Measurements from ENCODE around the gene RHOXF1. TPM values are rescaled to one million over a fixed set of nuclear protein-coding genes. Genes with fewer than 3 reads are reported as not detected.

Gene RHOXF1
- total and polyA plus RNA-seq, 2 experiments from 2014 or later, result 0.31 TPM; not detected in 1

DNA sequence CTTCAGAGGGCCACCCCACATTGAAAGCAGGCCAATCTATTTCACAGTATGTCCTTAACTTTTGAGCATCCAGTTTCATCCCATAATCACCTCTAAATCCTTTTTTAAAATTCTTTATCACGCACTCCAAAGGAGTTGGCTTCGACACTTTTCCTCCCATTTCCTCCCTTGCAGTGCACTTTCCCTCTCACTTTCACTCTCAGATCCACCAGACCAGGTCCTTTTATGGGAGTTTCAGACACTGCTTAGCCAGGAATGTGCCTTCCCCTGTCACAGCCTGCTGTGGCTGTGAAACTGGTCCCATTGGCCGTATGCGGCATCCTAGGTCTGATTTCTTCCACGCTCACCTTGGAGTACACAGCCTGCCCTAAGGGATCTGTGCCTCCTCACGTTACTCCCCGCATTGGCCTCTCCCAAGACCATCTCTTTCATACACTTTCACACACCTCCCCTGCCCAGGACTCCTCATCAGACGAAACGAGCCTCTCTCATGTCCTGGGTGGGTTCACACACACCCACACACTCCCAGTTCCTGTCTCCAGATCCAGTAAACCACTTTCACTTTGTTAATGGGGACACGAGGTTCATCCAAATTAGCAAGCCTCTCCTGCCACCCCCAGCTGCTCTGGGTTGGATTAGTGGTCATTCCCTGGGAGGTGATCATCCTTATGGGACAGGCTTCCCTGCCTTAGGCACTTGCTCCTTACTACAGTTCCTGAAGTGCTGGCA, 28.3 kb downstream of the RHOXF1 start:
- no peaks in the 10 kb centered on the region for H3K9me3 Mint-ChIP-seq
- no peak for ATAC-seq
- H3K4me3 Mint-ChIP-seq, result no peak overlapping the region
- no peak for DNase-seq (ENCODE audit: low spot score)
- Histone ChIP-seq H3K27me3 (ENCODE audit: insufficient read depth) (no peaks in the 10 kb centered on the region), H3K36me3 (ENCODE audit: insufficient read depth) (no peaks in the 10 kb centered on the region), H3K4me1 (ENCODE audit: insufficient read depth) (peaks cover 8% of the 10 kb centered on the region; the same call in 1 of the 2 replicates), H3K4me2 (no peak overlapping the region), H3K79me2 (replicated peaks; ENCODE audit: insufficient read depth) (no peaks in the 10 kb centered on the region), H4K20me1 (replicated peaks; ENCODE audit: insufficient read depth) (no peaks in the 10 kb centered on the region), H3K4me3 (no peak overlapping the region), H3K9me2 (ENCODE audit: insufficient read depth) (no peaks in the 10 kb centered on the region), H2AFZ (no peak overlapping the region), H3F3A (replicated peaks; ENCODE audit: low read depth) (no peaks in the 10 kb centered on the region), H3K27ac (ENCODE audit: low read depth) (no peak overlapping the region)
- H3K36me3 Mint-ChIP-seq (ENCODE audit: low read depth), result no peaks in the 10 kb centered on the region
- no peaks in the 10 kb centered on the region for H3K27me3 Mint-ChIP-seq (ENCODE audit: insufficient read depth, low read depth, poor library complexity)
- TF ChIP-seq ZNF114 (CRISPR knock-in tag; IDR thresholded peaks at IDR 0.05), result no peak
- TF ChIP-seq POLR2AphosphoS5 (IDR thresholded peaks at IDR 0.05; ENCODE audit: low read depth), result no peak
- no peak for TF ChIP-seq NANOG (IDR thresholded peaks at IDR 0.05; ENCODE audit: borderline replicate concordance)
- TF ChIP-seq, protein P1, sequence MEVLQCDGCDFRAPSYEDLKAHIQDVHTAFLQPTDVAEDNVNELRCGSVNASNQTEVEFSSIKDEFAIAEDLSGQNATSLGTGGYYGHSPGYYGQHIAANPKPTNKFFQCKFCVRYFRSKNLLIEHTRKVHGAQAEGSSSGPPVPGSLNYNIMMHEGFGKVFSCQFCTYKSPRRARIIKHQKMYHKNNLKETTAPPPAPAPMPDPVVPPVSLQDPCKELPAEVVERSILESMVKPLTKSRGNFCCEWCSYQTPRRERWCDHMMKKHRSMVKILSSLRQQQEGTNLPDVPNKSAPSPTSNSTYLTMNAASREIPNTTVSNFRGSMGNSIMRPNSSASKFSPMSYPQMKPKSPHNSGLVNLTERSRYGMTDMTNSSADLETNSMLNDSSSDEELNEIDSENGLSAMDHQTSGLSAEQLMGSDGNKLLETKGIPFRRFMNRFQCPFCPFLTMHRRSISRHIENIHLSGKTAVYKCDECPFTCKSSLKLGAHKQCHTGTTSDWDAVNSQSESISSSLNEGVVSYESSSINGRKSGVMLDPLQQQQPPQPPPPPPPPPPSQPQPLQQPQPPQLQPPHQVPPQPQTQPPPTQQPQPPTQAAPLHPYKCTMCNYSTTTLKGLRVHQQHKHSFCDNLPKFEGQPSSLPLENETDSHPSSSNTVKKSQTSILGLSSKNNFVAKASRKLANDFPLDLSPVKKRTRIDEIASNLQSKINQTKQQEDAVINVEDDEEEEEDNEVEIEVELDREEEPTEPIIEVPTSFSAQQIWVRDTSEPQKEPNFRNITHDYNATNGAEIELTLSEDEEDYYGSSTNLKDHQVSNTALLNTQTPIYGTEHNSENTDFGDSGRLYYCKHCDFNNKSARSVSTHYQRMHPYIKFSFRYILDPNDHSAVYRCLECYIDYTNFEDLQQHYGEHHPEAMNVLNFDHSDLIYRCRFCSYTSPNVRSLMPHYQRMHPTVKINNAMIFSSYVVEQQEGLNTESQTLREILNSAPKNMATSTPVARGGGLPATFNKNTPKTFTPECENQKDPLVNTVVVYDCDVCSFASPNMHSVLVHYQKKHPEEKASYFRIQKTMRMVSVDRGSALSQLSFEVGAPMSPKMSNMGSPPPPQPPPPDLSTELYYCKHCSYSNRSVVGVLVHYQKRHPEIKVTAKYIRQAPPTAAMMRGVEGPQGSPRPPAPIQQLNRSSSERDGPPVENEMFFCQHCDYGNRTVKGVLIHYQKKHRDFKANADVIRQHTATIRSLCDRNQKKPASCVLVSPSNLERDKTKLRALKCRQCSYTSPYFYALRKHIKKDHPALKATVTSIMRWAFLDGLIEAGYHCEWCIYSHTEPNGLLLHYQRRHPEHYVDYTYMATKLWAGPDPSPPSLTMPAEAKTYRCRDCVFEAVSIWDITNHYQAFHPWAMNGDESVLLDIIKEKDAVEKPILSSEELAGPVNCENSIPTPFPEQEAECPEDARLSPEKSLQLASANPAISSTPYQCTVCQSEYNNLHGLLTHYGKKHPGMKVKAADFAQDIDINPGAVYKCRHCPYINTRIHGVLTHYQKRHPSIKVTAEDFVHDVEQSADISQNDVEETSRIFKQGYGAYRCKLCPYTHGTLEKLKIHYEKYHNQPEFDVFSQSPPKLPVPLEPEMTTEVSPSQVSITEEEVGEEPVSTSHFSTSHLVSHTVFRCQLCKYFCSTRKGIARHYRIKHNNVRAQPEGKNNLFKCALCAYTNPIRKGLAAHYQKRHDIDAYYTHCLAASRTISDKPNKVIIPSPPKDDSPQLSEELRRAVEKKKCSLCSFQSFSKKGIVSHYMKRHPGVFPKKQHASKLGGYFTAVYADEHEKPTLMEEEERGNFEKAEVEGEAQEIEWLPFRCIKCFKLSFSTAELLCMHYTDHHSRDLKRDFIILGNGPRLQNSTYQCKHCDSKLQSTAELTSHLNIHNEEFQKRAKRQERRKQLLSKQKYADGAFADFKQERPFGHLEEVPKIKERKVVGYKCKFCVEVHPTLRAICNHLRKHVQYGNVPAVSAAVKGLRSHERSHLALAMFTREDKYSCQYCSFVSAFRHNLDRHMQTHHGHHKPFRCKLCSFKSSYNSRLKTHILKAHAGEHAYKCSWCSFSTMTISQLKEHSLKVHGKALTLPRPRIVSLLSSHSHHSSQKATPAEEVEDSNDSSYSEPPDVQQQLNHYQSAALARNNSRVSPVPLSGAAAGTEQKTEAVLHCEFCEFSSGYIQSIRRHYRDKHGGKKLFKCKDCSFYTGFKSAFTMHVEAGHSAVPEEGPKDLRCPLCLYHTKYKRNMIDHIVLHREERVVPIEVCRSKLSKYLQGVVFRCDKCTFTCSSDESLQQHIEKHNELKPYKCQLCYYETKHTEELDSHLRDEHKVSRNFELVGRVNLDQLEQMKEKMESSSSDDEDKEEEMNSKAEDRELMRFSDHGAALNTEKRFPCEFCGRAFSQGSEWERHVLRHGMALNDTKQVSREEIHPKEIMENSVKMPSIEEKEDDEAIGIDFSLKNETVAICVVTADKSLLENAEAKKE (CRISPR knock-in tag; IDR thresholded peaks at IDR 0.05), result no peak
- no peak for TF ChIP-seq CREB1 (CRISPR knock-in tag; IDR thresholded peaks at IDR 0.05; ENCODE audit: low read depth)
- no peak for TF ChIP-seq JUNB (IDR thresholded peaks at IDR 0.05; ENCODE audit: unreplicated experiment)
- TF ChIP-seq, protein P2, sequence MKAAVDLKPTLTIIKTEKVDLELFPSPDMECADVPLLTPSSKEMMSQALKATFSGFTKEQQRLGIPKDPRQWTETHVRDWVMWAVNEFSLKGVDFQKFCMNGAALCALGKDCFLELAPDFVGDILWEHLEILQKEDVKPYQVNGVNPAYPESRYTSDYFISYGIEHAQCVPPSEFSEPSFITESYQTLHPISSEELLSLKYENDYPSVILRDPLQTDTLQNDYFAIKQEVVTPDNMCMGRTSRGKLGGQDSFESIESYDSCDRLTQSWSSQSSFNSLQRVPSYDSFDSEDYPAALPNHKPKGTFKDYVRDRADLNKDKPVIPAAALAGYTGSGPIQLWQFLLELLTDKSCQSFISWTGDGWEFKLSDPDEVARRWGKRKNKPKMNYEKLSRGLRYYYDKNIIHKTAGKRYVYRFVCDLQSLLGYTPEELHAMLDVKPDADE (IDR thresholded peaks at IDR 0.05), result no peak
- TF ChIP-seq EZH2phosphoT487 (IDR thresholded peaks at IDR 0.05; ENCODE audit: unreplicated experiment), result no peak
- TF ChIP-seq, protein P3, sequence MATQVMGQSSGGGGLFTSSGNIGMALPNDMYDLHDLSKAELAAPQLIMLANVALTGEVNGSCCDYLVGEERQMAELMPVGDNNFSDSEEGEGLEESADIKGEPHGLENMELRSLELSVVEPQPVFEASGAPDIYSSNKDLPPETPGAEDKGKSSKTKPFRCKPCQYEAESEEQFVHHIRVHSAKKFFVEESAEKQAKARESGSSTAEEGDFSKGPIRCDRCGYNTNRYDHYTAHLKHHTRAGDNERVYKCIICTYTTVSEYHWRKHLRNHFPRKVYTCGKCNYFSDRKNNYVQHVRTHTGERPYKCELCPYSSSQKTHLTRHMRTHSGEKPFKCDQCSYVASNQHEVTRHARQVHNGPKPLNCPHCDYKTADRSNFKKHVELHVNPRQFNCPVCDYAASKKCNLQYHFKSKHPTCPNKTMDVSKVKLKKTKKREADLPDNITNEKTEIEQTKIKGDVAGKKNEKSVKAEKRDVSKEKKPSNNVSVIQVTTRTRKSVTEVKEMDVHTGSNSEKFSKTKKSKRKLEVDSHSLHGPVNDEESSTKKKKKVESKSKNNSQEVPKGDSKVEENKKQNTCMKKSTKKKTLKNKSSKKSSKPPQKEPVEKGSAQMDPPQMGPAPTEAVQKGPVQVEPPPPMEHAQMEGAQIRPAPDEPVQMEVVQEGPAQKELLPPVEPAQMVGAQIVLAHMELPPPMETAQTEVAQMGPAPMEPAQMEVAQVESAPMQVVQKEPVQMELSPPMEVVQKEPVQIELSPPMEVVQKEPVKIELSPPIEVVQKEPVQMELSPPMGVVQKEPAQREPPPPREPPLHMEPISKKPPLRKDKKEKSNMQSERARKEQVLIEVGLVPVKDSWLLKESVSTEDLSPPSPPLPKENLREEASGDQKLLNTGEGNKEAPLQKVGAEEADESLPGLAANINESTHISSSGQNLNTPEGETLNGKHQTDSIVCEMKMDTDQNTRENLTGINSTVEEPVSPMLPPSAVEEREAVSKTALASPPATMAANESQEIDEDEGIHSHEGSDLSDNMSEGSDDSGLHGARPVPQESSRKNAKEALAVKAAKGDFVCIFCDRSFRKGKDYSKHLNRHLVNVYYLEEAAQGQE (IDR thresholded peaks at IDR 0.05; ENCODE audit: unreplicated experiment), result no peak
- TF ChIP-seq, protein P4, sequence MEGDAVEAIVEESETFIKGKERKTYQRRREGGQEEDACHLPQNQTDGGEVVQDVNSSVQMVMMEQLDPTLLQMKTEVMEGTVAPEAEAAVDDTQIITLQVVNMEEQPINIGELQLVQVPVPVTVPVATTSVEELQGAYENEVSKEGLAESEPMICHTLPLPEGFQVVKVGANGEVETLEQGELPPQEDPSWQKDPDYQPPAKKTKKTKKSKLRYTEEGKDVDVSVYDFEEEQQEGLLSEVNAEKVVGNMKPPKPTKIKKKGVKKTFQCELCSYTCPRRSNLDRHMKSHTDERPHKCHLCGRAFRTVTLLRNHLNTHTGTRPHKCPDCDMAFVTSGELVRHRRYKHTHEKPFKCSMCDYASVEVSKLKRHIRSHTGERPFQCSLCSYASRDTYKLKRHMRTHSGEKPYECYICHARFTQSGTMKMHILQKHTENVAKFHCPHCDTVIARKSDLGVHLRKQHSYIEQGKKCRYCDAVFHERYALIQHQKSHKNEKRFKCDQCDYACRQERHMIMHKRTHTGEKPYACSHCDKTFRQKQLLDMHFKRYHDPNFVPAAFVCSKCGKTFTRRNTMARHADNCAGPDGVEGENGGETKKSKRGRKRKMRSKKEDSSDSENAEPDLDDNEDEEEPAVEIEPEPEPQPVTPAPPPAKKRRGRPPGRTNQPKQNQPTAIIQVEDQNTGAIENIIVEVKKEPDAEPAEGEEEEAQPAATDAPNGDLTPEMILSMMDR (conservative IDR thresholded peaks at IDR 0.05; ENCODE audit: low read depth in 2 of 2), result no peak
- TF ChIP-seq EZH2 (IDR thresholded peaks at IDR 0.05; ENCODE audit: low read depth, unreplicated experiment), result no peak
- TF ChIP-seq ZNF331 (CRISPR knock-in tag; IDR thresholded peaks at IDR 0.05; ENCODE audit: low read depth), result no peak
- TF ChIP-seq STAT1 (IDR thresholded peaks at IDR 0.05; ENCODE audit: unreplicated experiment), result no peak
- no peak overlapping the region for H3K27ac Mint-ChIP-seq
- peaks cover 16% of the 10 kb centered on the region for H3K4me1 Mint-ChIP-seq
